Fibroblast of lung (primary cell): ENCODE data around the gene POTEF.
"Not testable (repeated sequence)": the region's sequence is repeated elsewhere in the genome, so short reads cannot be mapped to it uniquely, and the experiment has no call there.

ENCODE experiments used
- CTCF ChIP-seq, 2 donors: IDR thresholded peaks in 1 of 2; conservative IDR thresholded peaks in 1 of 2; 1 replicate in 1 of 2; 2 replicates in 1 of 2; pipeline ENCODE4 v1.5.1; 2011 to 2012; ENCODE audit warnings: low read length in 2 of 2, control low read depth in 1 of 2, inconsistent platforms in 1 of 2, low read depth in 1 of 2, mild to moderate bottlenecking in 1 of 2
- EZH2 ChIP-seq: IDR thresholded peaks from 2 replicates; pipeline ENCODE4 v1.5.1; 2012; ENCODE audit warnings: low read length, control low read depth, mild to moderate bottlenecking; ENCODE audit errors: missing control alignments

DNA sequence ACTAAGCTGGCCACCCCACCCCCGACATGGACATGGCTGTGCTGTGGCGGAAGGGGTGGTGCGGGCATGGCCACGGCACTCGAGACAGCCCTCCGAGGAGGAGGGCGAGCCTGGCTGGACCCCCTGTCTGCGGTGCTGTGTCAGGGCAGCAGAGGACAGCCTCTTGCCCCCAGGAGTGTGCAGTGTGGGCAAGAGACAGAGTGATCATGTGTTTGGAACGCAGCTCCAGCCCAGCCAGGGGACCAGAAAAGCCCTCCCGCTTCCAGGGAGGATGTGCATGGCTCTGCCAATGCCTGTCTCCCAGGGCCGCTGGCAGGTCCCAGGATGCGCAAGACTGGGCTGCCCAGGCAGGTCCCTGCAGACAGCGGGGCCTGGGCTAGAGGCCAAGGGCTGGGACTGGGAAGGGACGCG, 9.8 kb upstream of the POTEF start:
- TF ChIP-seq CTCF (conservative IDR thresholded peaks at IDR 0.05 in 1 of 2, IDR thresholded peaks at IDR 0.05 in 1 of 2; ENCODE audit: low read depth in 1 of 2, low read length in 2 of 2); EZH2: not testable (repeated sequence)
